Neural cell (in vitro differentiated cells): ENCODE data around the gene MAP4K5. TPM values are rescaled to one million over a fixed set of nuclear protein-coding genes. Genes with fewer than 3 reads are reported as not detected.

ENCODE experiments used
- H2AFZ ChIP-seq: fragments of 200-600, 300-800 bp; sonication (generic), shearing (Covaris generic); 2 replicates; pipeline ENCODE4 v1.6.0; 2014; ENCODE audit warnings: low read depth, mild to moderate bottlenecking, antibody characterized with exemption, low read length, moderate library complexity
- H3F3A ChIP-seq: fragments of 200-600 bp; shearing (Covaris generic); 2 replicates; pipeline ENCODE4 v1.6.1; 2016; ENCODE audit warnings: mild to moderate bottlenecking, moderate library complexity, mixed read lengths, antibody characterized with exemption, low read length; ENCODE audit not compliant: insufficient read depth, poor library complexity, severe bottlenecking
- H3K27ac ChIP-seq: fragments of 200-600, 300-800 bp; sonication (generic), shearing (Covaris generic); 2 replicates; pipeline ENCODE4 v1.5.1; 2014; ENCODE audit warnings: mild to moderate bottlenecking, low read length, moderate library complexity
- H3K27me3 ChIP-seq: fragments of 300-800, 200-600 bp; sonication (generic), shearing (Covaris generic); 2 replicates; pipeline ENCODE4 v1.6.0; 2014; ENCODE audit warnings: mild to moderate bottlenecking, low read depth, low read length, moderate library complexity; ENCODE audit not compliant: insufficient read depth
- H3K36me3 ChIP-seq: fragments of 300-800, 200-600 bp; sonication (generic), shearing (Covaris generic); 2 replicates; pipeline ENCODE4 v1.5.1; 2014; ENCODE audit warnings: mild to moderate bottlenecking, antibody characterized with exemption, low read length, moderate library complexity; ENCODE audit not compliant: insufficient read depth
- H3K4me2 ChIP-seq: fragments of 300-800, 200-600 bp; sonication (generic), shearing (Covaris generic); 2 replicates; pipeline ENCODE4 v1.6.0; 2014; ENCODE audit warnings: mild to moderate bottlenecking, low read length
- H3K4me3 ChIP-seq: fragments of 300-800, 200-600 bp; sonication (generic), shearing (Covaris generic); 2 replicates; pipeline ENCODE4 v1.5.1; 2014; ENCODE audit warnings: mild to moderate bottlenecking, low read length, moderate library complexity
- H3K79me2 ChIP-seq: fragments of 200-600 bp; shearing (Covaris generic); replicated peaks from 2 replicates; pipeline ENCODE4 v1.6.0; 2014; ENCODE audit warnings: mild to moderate bottlenecking, low read length, moderate library complexity; ENCODE audit not compliant: insufficient read depth
- H3K9ac ChIP-seq: fragments of 300-800, 200-600 bp; sonication (generic), shearing (Covaris generic); 2 replicates; pipeline ENCODE4 v1.6.1; 2016; ENCODE audit warnings: mild to moderate bottlenecking, low read length, mixed read lengths
- H3K9me2 ChIP-seq: fragments of 200-600 bp; shearing (Covaris generic); 2 replicates; pipeline ENCODE4 v1.6.1; 2016; ENCODE audit warnings: mild to moderate bottlenecking, low read length, mixed read lengths; ENCODE audit not compliant: insufficient read depth
- H3K9me3 ChIP-seq: fragments of 200-600, 300-800 bp; sonication (generic), shearing (Covaris generic); 2 replicates; pipeline ENCODE4 v1.6.1; 2016; ENCODE audit warnings: mild to moderate bottlenecking, mixed run types, low read length, moderate library complexity, mixed read lengths
- H4K20me1 ChIP-seq: fragments of 200-600 bp; shearing (Covaris generic); 2 replicates; pipeline ENCODE4 v1.6.1; 2016; ENCODE audit warnings: mild to moderate bottlenecking, mixed run types; ENCODE audit not compliant: insufficient read depth
- EP300 ChIP-seq: fragments of 450-650 bp; conservative IDR thresholded peaks from 2 replicates; pipeline ENCODE4 v1.6.1; 2014; ENCODE audit warnings: antibody characterized with exemption, mild to moderate bottlenecking, moderate library complexity; ENCODE audit not compliant: poor library complexity, severe bottlenecking
- EZH2 ChIP-seq: fragments of 200-600, 300-800 bp; shearing (Covaris generic), sonication (generic); IDR thresholded peaks from 2 replicates; pipeline ENCODE4 v1.6.1; 2014; ENCODE audit warnings: antibody characterized with exemption, low read length, borderline replicate concordance, mild to moderate bottlenecking; ENCODE audit not compliant: insufficient read depth, poor library complexity, severe bottlenecking
- MXI1 ChIP-seq: fragments of 450-650 bp; conservative IDR thresholded peaks from 2 replicates; pipeline ENCODE4 v1.6.1; 2014; ENCODE audit warnings: antibody characterized with exemption, mild to moderate bottlenecking; ENCODE audit not compliant: poor library complexity, severe bottlenecking
- POLR2AphosphoS5 ChIP-seq: IDR thresholded peaks from 2 replicates; pipeline ENCODE4 v1.6.1; 2012
- RAD21 ChIP-seq: fragments of 450-650 bp; conservative IDR thresholded peaks from 2 replicates; pipeline ENCODE4 v1.6.1; 2014; ENCODE audit warnings: antibody characterized with exemption, mild to moderate bottlenecking, moderate library complexity
- SMC3 ChIP-seq: fragments of 450-650 bp; conservative IDR thresholded peaks from 2 replicates; pipeline ENCODE4 v1.6.1; 2014; ENCODE audit warnings: antibody characterized with exemption, mild to moderate bottlenecking, moderate library complexity; ENCODE audit not compliant: poor library complexity
- TAF1 ChIP-seq: IDR thresholded peaks from 2 replicates; pipeline ENCODE4 v1.6.1; 2012; ENCODE audit warnings: low read depth
- polyA plus RNA-seq: library from polyadenylated mRNA; depleted of rRNA; stranded (reverse); fragments of >200 nt; gene quantifications from 2 replicates; pipeline ENCODE4 v1.2.3, GENCODE V29; 2014
- TF ChIP-seq, protein P1 (sequence below): fragments of 450-650 bp; IDR thresholded peaks from 2 replicates; pipeline ENCODE4 v1.5.1; 2014; ENCODE audit warnings: antibody characterized with exemption, mild to moderate bottlenecking, moderate library complexity; ENCODE audit not compliant: poor library complexity, severe bottlenecking
- TF ChIP-seq, protein P2 (sequence below): IDR thresholded peaks from 2 replicates; pipeline ENCODE4 v1.6.1; 2012; ENCODE audit warnings: borderline replicate concordance

MAP4K5 gene
- polyA plus RNA-seq, 1 donor from 2014 or later, result 148 TPM

DNA sequence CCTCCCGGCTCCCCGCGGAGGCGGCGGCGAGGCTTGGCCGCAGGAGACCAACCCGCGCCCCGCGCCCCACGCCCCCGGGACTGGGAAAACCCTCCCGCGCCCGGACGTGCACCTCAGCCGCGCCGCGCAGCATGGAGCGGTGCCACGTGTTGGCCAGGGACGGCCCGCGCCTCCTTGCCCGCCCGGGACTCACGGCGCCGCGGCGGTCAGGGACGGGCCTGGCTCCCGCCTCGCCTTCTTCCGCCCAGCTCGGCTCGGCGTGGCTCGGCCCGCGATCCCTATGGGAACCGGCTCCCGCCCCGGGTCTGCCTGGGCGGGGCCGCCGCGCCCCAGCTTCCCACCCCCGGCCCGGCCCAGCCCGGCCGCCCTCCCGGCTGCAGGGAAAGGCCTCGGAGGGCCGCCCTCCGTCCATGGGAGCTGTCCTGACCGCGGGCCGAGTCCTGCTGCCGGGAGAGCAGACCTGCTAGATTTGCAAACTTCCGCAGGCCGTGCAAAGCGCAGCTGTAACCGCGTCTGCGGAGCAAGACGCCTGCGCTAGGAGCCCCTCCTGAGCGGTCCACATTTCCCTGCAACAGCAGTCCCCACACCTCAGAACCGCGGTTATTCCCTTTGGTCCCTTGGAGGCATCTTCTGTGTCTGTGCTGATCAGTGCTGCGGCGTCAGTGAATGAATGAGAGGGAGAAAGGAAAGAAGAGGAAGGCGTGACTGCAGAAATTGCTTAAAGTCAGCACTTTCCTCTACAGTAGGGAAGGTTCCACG is 135.6 kb downstream of the MAP4K5 start, which contains the start of gene CDKL1:
Gene CDKL1 (minus strand): TSS at position 251 of the 759 bp plus-strand sequence. CDS start 1,013 bp downstream, outside the sequence.
- no peaks in the 10 kb centered on the region for H3K9me2 ChIP-seq
- no peak within 1 kb of the TSS for H3K27ac ChIP-seq
- no peaks in the 10 kb centered on the region for H4K20me1 ChIP-seq
- no peaks in the 10 kb centered on the region for H3F3A ChIP-seq
- H3K4me2 ChIP-seq, result peak within 1 kb of the TSS; percentile 57
- H3K9ac ChIP-seq, result peak within 1 kb of the TSS; percentile 22
- no peaks in the 10 kb centered on the region for H3K79me2 ChIP-seq
- H3K27me3 ChIP-seq, result peaks cover 13% of the 10 kb centered on the region
- H2AFZ ChIP-seq, result no peak within 1 kb of the TSS
- peak within 1 kb of the TSS; percentile 66 for H3K4me3 ChIP-seq
- TF ChIP-seq MXI1 (peak; percentile 94), RAD21 (no peak)
- H3K36me3 ChIP-seq, result no peaks in the 10 kb centered on the region
- H3K9me3 ChIP-seq, result no peaks in the 10 kb centered on the region

DNA sequence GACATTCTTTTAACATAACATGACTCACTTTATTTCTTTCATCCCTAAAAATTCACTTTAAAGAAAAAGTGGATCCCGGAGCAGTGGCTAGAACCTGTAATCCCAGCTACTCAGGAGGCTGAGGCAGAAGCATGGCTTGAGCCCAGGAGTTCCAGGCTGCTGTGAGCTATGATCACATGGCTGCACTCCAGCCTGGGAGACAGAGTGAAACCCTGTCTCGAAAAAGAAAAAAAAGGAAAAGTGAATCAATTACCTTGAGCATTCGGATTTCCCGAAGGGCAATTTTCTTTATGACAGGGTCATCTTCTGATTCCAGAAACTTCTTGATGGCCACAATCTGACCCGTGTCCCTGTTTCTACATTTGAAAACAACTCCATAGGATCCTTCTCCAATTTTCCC is 136.9 kb downstream of the MAP4K5 start:
- H3K79me2 ChIP-seq, result no peaks in the 10 kb centered on the region
- H3K27ac ChIP-seq, result no peak overlapping the region
- H2AFZ ChIP-seq, result no peak overlapping the region
- no peaks in the 10 kb centered on the region for H3F3A ChIP-seq
- H3K27me3 ChIP-seq, result peaks cover 13% of the 10 kb centered on the region
- H3K9me3 ChIP-seq, result no peaks in the 10 kb centered on the region
- TF ChIP-seq EP300, result no peak
- TF ChIP-seq RAD21, result no peak
- H3K4me3 ChIP-seq, result no peak overlapping the region
- no peak overlapping the region for H3K4me2 ChIP-seq
- H3K9me2 ChIP-seq, result no peaks in the 10 kb centered on the region
- no peaks in the 10 kb centered on the region for H3K36me3 ChIP-seq
- H3K9ac ChIP-seq, result no peak overlapping the region
- H4K20me1 ChIP-seq, result no peaks in the 10 kb centered on the region

DNA sequence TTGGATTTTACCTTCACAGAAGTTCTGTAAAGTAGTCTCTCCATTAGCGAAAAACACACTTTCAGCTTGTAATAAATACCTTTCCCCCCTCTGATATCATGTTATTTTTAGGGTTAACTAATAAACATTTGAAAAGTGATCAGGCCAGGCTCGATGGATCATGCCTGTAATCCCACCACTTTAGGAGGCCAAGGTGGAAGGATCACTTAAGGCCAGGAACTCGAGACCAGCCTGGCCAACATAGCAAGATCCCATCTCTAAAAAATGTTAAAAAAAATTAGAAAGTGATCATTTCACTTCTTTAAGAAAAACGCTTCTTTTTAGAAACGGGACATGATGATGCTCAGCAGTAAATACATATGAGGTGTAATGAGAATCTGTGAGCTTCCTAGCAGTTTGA is 137.7 kb downstream of the MAP4K5 start:
- Histone ChIP-seq H2AFZ (no peak overlapping the region), H3K36me3 (no peaks in the 10 kb centered on the region), H3K4me3 (no peak overlapping the region), H3K9me2 (no peaks in the 10 kb centered on the region), H3K9me3 (no peaks in the 10 kb centered on the region), H3K4me2 (no peak overlapping the region), H4K20me1 (no peaks in the 10 kb centered on the region), H3K79me2 (no peaks in the 10 kb centered on the region), H3F3A (no peaks in the 10 kb centered on the region), H3K9ac (no peak overlapping the region), H3K27me3 (peaks cover 13% of the 10 kb centered on the region), H3K27ac (no peak overlapping the region)
- TF ChIP-seq, protein P1, sequence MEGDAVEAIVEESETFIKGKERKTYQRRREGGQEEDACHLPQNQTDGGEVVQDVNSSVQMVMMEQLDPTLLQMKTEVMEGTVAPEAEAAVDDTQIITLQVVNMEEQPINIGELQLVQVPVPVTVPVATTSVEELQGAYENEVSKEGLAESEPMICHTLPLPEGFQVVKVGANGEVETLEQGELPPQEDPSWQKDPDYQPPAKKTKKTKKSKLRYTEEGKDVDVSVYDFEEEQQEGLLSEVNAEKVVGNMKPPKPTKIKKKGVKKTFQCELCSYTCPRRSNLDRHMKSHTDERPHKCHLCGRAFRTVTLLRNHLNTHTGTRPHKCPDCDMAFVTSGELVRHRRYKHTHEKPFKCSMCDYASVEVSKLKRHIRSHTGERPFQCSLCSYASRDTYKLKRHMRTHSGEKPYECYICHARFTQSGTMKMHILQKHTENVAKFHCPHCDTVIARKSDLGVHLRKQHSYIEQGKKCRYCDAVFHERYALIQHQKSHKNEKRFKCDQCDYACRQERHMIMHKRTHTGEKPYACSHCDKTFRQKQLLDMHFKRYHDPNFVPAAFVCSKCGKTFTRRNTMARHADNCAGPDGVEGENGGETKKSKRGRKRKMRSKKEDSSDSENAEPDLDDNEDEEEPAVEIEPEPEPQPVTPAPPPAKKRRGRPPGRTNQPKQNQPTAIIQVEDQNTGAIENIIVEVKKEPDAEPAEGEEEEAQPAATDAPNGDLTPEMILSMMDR, result no peak
- no peak for TF ChIP-seq EP300
- no peak for TF ChIP-seq SMC3
- no peak for TF ChIP-seq POLR2AphosphoS5
- TF ChIP-seq, protein P2, sequence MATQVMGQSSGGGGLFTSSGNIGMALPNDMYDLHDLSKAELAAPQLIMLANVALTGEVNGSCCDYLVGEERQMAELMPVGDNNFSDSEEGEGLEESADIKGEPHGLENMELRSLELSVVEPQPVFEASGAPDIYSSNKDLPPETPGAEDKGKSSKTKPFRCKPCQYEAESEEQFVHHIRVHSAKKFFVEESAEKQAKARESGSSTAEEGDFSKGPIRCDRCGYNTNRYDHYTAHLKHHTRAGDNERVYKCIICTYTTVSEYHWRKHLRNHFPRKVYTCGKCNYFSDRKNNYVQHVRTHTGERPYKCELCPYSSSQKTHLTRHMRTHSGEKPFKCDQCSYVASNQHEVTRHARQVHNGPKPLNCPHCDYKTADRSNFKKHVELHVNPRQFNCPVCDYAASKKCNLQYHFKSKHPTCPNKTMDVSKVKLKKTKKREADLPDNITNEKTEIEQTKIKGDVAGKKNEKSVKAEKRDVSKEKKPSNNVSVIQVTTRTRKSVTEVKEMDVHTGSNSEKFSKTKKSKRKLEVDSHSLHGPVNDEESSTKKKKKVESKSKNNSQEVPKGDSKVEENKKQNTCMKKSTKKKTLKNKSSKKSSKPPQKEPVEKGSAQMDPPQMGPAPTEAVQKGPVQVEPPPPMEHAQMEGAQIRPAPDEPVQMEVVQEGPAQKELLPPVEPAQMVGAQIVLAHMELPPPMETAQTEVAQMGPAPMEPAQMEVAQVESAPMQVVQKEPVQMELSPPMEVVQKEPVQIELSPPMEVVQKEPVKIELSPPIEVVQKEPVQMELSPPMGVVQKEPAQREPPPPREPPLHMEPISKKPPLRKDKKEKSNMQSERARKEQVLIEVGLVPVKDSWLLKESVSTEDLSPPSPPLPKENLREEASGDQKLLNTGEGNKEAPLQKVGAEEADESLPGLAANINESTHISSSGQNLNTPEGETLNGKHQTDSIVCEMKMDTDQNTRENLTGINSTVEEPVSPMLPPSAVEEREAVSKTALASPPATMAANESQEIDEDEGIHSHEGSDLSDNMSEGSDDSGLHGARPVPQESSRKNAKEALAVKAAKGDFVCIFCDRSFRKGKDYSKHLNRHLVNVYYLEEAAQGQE, result no peak
- TF ChIP-seq TAF1, result no peak
- TF ChIP-seq RAD21, result no peak
- TF ChIP-seq MXI1, result no peak
- no peak for TF ChIP-seq EZH2
